ENCODE results near the gene XRCC4.

The XRCC4 gene

GRCh38 chr5:83069096-83069799, 8.1 kb upstream of the XRCC4 start:
- TF ChIP-seq SPI1 (IDR thresholded peaks at IDR 0.05; ENCODE audit: low read depth, low read length) = no peak
- TF ChIP-seq TAF1 (IDR thresholded peaks at IDR 0.05; ENCODE audit: low read depth, low read length) = no peak
- no peak for TF ChIP-seq POLR2A (IDR thresholded peaks at IDR 0.05; ENCODE audit: low read depth, low read length)
- no peak for TF ChIP-seq PAX5 (IDR thresholded peaks at IDR 0.05; ENCODE audit: insufficient read depth, low read length, severe bottlenecking)
- TF ChIP-seq POU2F2 (IDR thresholded peaks at IDR 0.05; ENCODE audit: low read depth, low read length) = no peak
- DNase-seq (ENCODE audit: insufficient read length, low spot score) = no peak
- peak; percentile 41 for FAIRE-seq

- DNase-seq (ENCODE audit: insufficient read length, low spot score) (no peak), FAIRE-seq (no peak)
- TF ChIP-seq POLR2A (IDR thresholded peaks at IDR 0.05; ENCODE audit: low read depth, low read length) = no peak
- no peak for TF ChIP-seq SPI1 (IDR thresholded peaks at IDR 0.05; ENCODE audit: low read depth, low read length)
- TF ChIP-seq POU2F2 (IDR thresholded peaks at IDR 0.05; ENCODE audit: low read depth, low read length) = no peak
- TF ChIP-seq TAF1 (IDR thresholded peaks at IDR 0.05; ENCODE audit: low read depth, low read length) = no peak
- no peak for TF ChIP-seq PAX5 (IDR thresholded peaks at IDR 0.05; ENCODE audit: insufficient read depth, low read length, severe bottlenecking)
- TF ChIP-seq POLR2AphosphoS5 (IDR thresholded peaks at IDR 0.05; ENCODE audit: low read depth, low read length) = no peak
These were observed 5.9 kb upstream of the XRCC4 start for GRCh38 chr5:83071286-83072051.

DNA sequence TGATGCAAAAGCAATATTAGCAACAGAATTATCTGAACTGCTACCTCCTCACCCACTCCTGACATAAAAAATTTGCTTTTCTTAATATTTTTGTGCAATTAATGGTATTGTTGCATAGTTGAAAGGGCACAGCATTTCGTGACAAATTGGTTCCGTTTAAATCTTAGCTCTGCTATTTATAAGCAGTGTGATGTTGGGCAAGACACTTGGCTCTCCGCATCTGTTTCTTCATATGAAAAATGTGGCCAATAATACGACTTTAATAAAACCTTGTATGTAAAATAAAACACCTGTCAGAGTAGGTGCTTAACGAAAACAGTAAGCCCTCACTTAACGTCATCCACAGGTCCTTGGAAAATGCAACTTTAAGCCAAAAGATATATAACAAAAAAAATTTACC, 4.4 kb upstream of the XRCC4 start:
- TF ChIP-seq POU2F2 (IDR thresholded peaks at IDR 0.05; ENCODE audit: low read depth, low read length) = no peak
- DNase-seq (ENCODE audit: insufficient read length, low spot score) = no peak
- no peak for FAIRE-seq

DNA sequence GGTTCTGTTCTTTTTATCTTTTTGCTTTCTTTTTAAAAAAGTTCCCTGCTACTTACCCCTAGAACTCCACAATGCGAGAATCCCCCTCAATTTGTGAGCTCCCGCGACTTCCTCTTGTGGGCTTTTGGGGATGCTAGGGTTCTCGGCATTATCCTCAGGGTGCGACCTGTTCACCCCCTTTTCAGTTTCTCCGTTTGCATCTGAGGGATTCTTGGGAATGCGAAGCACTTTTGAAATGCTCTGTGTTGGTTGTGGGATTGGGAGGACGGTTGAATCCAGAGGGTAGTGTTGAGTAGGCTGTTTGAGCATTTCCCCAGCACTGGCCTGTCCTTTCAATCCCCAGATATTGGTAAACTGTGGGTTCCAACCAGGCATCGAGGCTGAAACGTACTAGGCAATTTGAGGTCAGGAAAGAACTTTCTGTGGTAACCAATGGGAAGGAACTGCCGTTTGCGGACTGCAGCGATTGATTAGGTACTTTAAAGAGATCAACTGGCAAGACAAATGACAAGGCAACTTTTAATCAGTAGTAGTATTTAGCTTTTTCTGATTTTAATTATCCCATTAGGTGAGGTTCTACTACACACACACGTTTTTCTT, 415 bp downstream of the XRCC4 start:
- DNase-seq (ENCODE audit: insufficient read length, low spot score) (no peak), FAIRE-seq (peak; percentile 71)
- TF ChIP-seq POU2F2 (IDR thresholded peaks at IDR 0.05; ENCODE audit: low read depth, low read length) (no peak), TAF1 (IDR thresholded peaks at IDR 0.05; ENCODE audit: low read depth, low read length) (no peak)

- FAIRE-seq (no peak), DNase-seq (ENCODE audit: insufficient read length, low spot score) (no peak)
- TF ChIP-seq TAF1 (IDR thresholded peaks at IDR 0.05; ENCODE audit: low read depth, low read length) (no peak), SPI1 (IDR thresholded peaks at IDR 0.05; ENCODE audit: low read depth, low read length) (no peak), POLR2A (IDR thresholded peaks at IDR 0.05; ENCODE audit: low read depth, low read length) (no peak), POU2F2 (IDR thresholded peaks at IDR 0.05; ENCODE audit: low read depth, low read length) (no peak), POLR2AphosphoS5 (IDR thresholded peaks at IDR 0.05; ENCODE audit: low read depth, low read length) (no peak), PAX5 (IDR thresholded peaks at IDR 0.05; ENCODE audit: insufficient read depth, low read length, severe bottlenecking) (no peak)
These were observed 5.4 kb downstream of the XRCC4 start for GRCh38 chr5:83082750-83083149.

- DNase-seq (ENCODE audit: insufficient read length, low spot score) (no peak), FAIRE-seq (no peak)
- TF ChIP-seq POLR2AphosphoS5 (IDR thresholded peaks at IDR 0.05; ENCODE audit: low read depth, low read length) (no peak), POU2F2 (IDR thresholded peaks at IDR 0.05; ENCODE audit: low read depth, low read length) (no peak), POLR2A (IDR thresholded peaks at IDR 0.05; ENCODE audit: low read depth, low read length) (no peak), PAX5 (IDR thresholded peaks at IDR 0.05; ENCODE audit: insufficient read depth, low read length, severe bottlenecking) (no peak), TAF1 (IDR thresholded peaks at IDR 0.05; ENCODE audit: low read depth, low read length) (no peak), SPI1 (IDR thresholded peaks at IDR 0.05; ENCODE audit: low read depth, low read length) (no peak)
These were observed 7.0 kb downstream of the XRCC4 start for GRCh38 chr5:83084336-83084735.

DNA sequence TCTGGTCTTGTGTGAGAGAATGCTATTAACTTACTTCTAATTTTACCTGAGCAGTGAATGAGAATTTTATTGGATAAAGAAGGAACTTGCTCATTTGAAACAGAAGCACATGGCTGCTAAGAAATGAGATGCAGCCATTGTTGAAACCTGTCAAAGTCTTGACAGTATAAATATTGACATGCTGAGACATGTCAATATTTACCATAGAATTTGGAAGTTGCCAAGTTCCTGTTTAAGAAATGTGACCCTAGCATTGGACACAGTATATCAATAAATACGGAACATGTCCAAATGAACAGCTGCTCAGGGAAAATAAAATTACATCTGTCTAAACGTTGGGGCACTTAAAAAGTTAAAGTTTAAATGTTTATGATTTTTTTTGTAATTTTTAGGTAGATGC, 7.8 kb downstream of the XRCC4 start:
- FAIRE-seq = no peak
- no peak for DNase-seq (ENCODE audit: insufficient read length, low spot score)
- TF ChIP-seq PAX5 (IDR thresholded peaks at IDR 0.05; ENCODE audit: insufficient read depth, low read length, severe bottlenecking) (no peak), SPI1 (IDR thresholded peaks at IDR 0.05; ENCODE audit: low read depth, low read length) (no peak), POLR2AphosphoS5 (IDR thresholded peaks at IDR 0.05; ENCODE audit: low read depth, low read length) (no peak), POLR2A (IDR thresholded peaks at IDR 0.05; ENCODE audit: low read depth, low read length) (no peak), POU2F2 (IDR thresholded peaks at IDR 0.05; ENCODE audit: low read depth, low read length) (no peak), TAF1 (IDR thresholded peaks at IDR 0.05; ENCODE audit: low read depth, low read length) (no peak)

DNA sequence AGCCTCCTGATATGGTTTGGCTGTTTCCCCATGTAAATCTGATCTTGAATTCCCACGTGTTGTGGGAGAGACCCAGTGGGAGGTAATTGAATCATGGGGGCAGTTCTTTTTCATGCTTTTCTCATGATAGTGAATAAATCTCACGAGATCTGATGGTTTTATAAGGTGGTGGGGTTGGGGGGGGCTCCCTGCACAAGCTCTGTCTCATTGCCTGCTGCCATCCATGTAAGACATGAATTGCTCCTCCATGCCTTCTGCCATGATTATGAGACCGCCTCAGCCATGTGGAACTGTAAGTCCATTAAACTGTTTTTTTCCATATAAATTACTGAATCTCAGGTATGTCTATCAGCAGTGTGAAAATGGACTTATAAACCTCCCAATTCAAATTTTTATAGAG, 12.8 kb downstream of the XRCC4 start:
- TF ChIP-seq POLR2AphosphoS5 (IDR thresholded peaks at IDR 0.05; ENCODE audit: low read depth, low read length) = no peak
- TF ChIP-seq POLR2A (IDR thresholded peaks at IDR 0.05; ENCODE audit: low read depth, low read length) = no peak
- no peak for TF ChIP-seq PAX5 (IDR thresholded peaks at IDR 0.05; ENCODE audit: insufficient read depth, low read length, severe bottlenecking)
- no peak for TF ChIP-seq TAF1 (IDR thresholded peaks at IDR 0.05; ENCODE audit: low read depth, low read length)
- no peak for TF ChIP-seq SPI1 (IDR thresholded peaks at IDR 0.05; ENCODE audit: low read depth, low read length)
- no peak for TF ChIP-seq POU2F2 (IDR thresholded peaks at IDR 0.05; ENCODE audit: low read depth, low read length)
- no peak for DNase-seq (ENCODE audit: insufficient read length, low spot score)
- FAIRE-seq = no peak

GRCh38 chr5:83092619-83093018, 15.3 kb downstream of the XRCC4 start:
- TF ChIP-seq PAX5 (IDR thresholded peaks at IDR 0.05; ENCODE audit: insufficient read depth, low read length, severe bottlenecking) (no peak), POLR2AphosphoS5 (IDR thresholded peaks at IDR 0.05; ENCODE audit: low read depth, low read length) (no peak), POU2F2 (IDR thresholded peaks at IDR 0.05; ENCODE audit: low read depth, low read length) (no peak), POLR2A (IDR thresholded peaks at IDR 0.05; ENCODE audit: low read depth, low read length) (no peak), SPI1 (IDR thresholded peaks at IDR 0.05; ENCODE audit: low read depth, low read length) (no peak), TAF1 (IDR thresholded peaks at IDR 0.05; ENCODE audit: low read depth, low read length) (no peak)
- FAIRE-seq (no peak), DNase-seq (ENCODE audit: insufficient read length, low spot score) (no peak)

Measured in GM12891 (cell line).